IPS DF 6.9 (cell line): ENCODE data around the gene PARM1.

ENCODE experiments used
- DNase-seq: peaks from one replicate; pipeline ENCODE4 v3.0.0-alpha.2; 2013; ENCODE audit warnings: low read depth, low spot score
- H3K27ac ChIP-seq: one replicate; pipeline ENCODE4 v1.5.1; 2013; ENCODE audit warnings: low read length, control low read depth
- H3K27me3 ChIP-seq: 2 replicates; pipeline ENCODE4 v1.6.1; 2013; ENCODE audit warnings: mild to moderate bottlenecking, low read length; ENCODE audit not compliant: control insufficient read depth, insufficient read depth
- H3K36me3 ChIP-seq: 2 replicates; pipeline ENCODE4 v1.6.1; 2013; ENCODE audit warnings: low read length; ENCODE audit not compliant: control insufficient read depth, insufficient read depth
- H3K4me1 ChIP-seq: 2 replicates; pipeline ENCODE4 v1.6.1; 2013; ENCODE audit warnings: low read length; ENCODE audit not compliant: control insufficient read depth, insufficient read depth
- H3K4me3 ChIP-seq: 2 replicates; pipeline ENCODE4 v1.5.1; 2013; ENCODE audit warnings: mild to moderate bottlenecking, low read length
- H3K9me3 ChIP-seq: 2 replicates; pipeline ENCODE4 v1.6.1; 2013; ENCODE audit warnings: low read length, inconsistent platforms; ENCODE audit not compliant: control insufficient read depth, insufficient read depth
- WGBS: extraction: QIAGEN DNeasy Blood & Tissue Kit; methylation state at CpG from one replicate; pipeline ENCODE4 v1.1.7; 2013; ENCODE audit warnings: mixed read lengths, missing lambda C conversion rate; ENCODE audit not compliant: insufficient read length, insufficient coverage; 5-methylcytosine and 5-hydroxymethylcytosine counted together

PARM1 gene

DNA sequence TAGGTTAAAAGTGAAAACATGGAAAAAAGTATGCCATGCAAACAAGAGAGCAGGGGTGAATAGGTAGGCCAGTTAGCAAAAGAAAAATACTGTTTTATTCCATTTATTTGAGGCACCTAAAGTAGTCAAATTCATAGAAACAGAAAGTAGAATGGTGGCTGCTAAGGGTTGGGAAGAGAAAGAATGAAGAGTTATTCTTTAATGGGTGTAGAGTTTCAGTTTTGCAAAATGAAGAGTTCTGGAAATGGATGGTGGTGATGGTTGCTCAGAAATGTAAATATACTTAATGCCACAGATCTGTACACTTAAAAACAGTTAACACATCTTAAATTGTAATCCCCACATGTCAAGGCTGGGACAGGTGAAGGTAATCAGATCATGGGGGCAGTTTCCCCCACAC lies 29.7 kb downstream of the PARM1 start:
- H3K27me3 ChIP-seq = no peaks in the 10 kb centered on the region
- H3K4me3 ChIP-seq = no peak overlapping the region
- H3K4me1 ChIP-seq = no peaks in the 10 kb centered on the region
- H3K27ac ChIP-seq = no peak overlapping the region
- DNase-seq = no peak
- no peaks in the 10 kb centered on the region for H3K36me3 ChIP-seq
- H3K9me3 ChIP-seq = no peaks in the 10 kb centered on the region

DNA sequence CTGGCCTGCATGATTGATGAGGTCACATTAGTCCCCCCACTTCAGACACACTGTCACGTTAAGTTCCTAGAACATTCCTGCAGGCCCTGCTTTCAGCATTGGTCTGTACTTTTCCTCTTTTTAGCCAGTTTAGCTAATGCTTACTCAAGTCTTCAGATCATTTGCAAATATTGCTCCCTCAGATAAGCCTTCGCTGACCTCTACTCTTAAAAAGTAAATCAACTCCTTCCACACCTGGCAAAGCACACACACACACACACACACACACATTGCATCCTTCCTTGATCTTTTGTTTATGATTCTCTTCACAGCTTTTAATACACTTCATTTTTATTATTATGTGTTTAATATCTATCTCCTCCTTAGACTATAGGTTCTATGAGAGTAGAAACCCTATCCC lies 31.4 kb downstream of the PARM1 start:
- Histone ChIP-seq H3K4me1 (no peaks in the 10 kb centered on the region), H3K9me3 (no peaks in the 10 kb centered on the region), H3K4me3 (no peak overlapping the region), H3K27me3 (no peaks in the 10 kb centered on the region), H3K27ac (no peak overlapping the region), H3K36me3 (no peaks in the 10 kb centered on the region)
- no CpG with 5 or more reads among the region's 2 CpGs for WGBS
- DNase-seq = no peak

DNA sequence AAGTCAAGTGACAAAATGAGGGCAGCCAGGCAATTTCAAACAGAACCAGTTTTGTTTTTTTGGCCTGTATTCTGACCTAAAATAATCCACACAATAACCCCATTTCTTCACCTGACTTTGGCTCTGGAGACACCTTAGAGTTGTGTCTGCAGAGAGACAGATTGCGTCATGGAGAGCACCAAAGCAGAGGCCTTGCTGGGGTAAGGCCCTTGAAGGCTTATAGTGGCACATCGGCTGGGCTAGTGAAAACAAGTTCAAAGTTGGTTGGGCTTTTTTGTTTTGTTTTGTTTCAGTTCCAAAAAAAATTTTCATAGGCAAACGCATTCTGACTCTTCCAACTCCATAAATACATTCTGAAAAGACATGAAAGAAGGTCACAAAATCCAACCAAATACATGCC lies 34.4 kb downstream of the PARM1 start:
- Histone ChIP-seq H3K9me3 (no peaks in the 10 kb centered on the region), H3K4me3 (no peak overlapping the region), H3K36me3 (no peaks in the 10 kb centered on the region), H3K27ac (no peak overlapping the region), H3K27me3 (no peaks in the 10 kb centered on the region), H3K4me1 (no peaks in the 10 kb centered on the region)
- WGBS = no CpG with 5 or more reads among the region's 3 CpGs
- DNase-seq = no peak

DNA sequence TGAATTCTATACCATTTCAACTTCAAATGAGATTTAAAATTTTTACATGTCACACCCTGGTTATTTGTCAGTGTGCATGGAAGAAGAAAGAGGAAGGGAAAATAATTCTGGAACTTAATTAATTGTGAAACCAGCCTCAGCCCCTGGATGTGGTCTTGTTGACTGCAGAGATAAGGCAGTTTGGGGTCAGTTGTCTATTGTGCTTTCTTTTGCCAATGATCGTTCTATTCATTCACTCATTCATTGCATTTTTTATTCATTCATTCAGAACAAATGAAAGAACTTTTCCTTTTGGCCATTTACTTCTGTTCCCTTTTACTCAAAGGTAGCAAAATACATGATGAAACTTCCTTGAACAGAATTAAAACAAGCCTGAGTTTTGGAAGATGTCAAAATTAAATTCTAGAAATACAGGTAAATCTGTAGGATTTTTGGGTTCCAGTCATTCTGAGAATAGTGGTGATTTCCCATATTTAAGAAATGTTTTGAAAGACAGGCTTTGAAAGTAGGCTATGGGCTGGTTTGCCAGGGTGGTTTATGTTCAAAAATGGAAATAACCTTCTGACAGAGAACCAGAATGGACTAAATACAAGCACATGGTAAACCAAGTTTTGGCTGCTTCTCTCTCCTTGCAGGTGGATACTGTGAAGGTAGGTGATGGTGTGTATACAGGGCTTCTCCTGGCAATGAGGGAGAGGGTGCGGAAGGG lies 35.7 kb downstream of the PARM1 start:
- no peak for DNase-seq
- no peak overlapping the region for H3K27ac ChIP-seq
- H3K9me3 ChIP-seq = no peaks in the 10 kb centered on the region
- no peaks in the 10 kb centered on the region for H3K4me1 ChIP-seq
- no peaks in the 10 kb centered on the region for H3K27me3 ChIP-seq
- no CpG with 5 or more reads among the region's 2 CpGs for WGBS
- H3K4me3 ChIP-seq = no peak overlapping the region
- no peaks in the 10 kb centered on the region for H3K36me3 ChIP-seq

DNA sequence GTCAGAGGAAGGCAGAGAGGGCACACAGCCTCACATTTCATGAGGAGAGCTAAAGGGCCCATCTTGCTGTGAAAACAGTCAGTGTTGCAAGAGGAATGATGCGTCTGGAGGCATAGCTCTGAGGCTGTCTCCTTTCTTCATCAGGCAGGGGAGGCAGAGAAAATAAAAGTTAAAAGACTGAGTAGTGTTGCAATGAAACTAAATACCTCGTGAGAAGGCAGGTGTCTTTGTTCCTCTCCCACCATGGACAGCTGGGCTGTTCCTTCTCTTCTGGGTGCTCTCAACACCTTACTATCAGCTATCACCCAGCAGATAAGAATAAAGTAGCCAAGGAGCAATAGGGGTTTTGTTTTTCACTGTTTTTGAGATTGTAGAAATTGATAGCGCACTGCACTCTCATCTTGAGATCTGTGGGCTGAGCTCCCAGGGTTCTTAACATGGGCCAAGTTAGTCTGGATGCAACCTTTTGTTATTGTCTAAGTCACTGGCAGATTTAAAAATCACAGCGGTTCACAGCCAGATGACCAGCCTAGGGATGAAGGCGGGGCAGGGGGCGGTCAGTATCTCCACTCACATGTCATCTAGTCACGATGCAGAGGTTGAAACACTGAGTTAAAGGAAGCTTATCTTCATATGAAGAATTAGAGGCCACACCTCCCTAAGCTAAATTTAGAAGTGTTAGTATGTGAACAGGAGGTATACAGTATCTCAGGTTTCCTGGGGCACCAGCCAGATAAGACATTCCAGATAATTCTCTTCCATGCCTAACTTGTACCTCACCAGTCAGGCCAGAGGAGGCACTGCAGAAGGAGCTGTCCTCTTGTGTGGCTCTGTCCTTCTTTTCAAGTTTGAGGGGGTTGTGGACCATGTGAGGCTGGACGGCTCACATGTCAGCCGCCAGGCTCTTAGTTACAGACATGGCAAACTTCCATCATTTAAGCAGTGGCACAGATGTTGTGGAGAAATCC lies 36.9 kb downstream of the PARM1 start:
- no peak overlapping the region for H3K4me3 ChIP-seq
- no peaks in the 10 kb centered on the region for H3K36me3 ChIP-seq
- H3K27me3 ChIP-seq = no peaks in the 10 kb centered on the region
- WGBS = no CpG with 5 or more reads among the region's 9 CpGs
- no peaks in the 10 kb centered on the region for H3K9me3 ChIP-seq
- no peaks in the 10 kb centered on the region for H3K4me1 ChIP-seq
- DNase-seq = no peak
- no peak overlapping the region for H3K27ac ChIP-seq

DNA sequence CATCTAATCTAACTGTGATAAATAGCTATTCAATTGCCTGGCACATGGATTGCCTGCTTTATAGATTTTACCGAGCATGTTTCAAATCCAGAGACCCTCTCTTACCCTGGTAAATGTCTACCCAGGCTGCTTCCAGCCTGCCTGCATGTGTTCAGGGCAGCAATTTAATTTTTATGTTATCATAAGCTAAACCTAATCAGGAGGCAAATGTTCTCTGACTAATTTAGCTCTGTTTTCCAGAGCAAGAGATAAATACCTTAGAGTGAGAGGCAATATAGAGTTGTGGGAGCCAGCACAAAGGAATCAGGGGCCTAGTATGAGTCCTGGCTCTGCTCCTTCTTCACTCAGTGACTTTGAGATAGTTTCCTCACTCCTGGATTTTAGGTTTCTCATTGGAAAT lies 37.7 kb downstream of the PARM1 start:
- WGBS = no CpG with 5 or more reads among the region's 1 CpG
- Histone ChIP-seq H3K36me3 (no peaks in the 10 kb centered on the region), H3K4me1 (no peaks in the 10 kb centered on the region), H3K9me3 (no peaks in the 10 kb centered on the region), H3K4me3 (no peak overlapping the region), H3K27ac (no peak overlapping the region), H3K27me3 (no peaks in the 10 kb centered on the region)
- DNase-seq = no peak

DNA sequence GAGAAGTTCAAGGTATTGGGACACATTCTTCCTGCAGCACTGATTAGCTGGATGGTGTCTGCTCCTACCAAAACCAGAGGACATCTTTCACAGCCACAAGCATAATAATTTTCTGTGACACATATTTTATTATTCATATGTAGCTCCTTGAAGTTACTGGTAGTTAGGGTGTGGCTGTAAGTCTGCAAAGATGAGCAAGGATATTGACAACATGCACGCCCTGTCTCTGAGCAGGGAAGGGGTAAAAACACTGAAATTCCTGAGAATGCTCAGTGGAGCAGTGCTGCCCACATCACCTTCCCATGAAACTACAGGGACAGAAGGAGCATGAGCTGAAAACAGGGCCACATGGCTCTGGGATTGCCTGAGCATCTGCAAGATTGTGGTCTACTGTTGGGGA lies 38.9 kb downstream of the PARM1 start:
- no peak overlapping the region for H3K27ac ChIP-seq
- no peaks in the 10 kb centered on the region for H3K27me3 ChIP-seq
- DNase-seq = no peak
- WGBS = no CpG with 5 or more reads among the region's 1 CpG
- no peaks in the 10 kb centered on the region for H3K9me3 ChIP-seq
- no peak overlapping the region for H3K4me3 ChIP-seq
- no peaks in the 10 kb centered on the region for H3K4me1 ChIP-seq
- no peaks in the 10 kb centered on the region for H3K36me3 ChIP-seq

DNA sequence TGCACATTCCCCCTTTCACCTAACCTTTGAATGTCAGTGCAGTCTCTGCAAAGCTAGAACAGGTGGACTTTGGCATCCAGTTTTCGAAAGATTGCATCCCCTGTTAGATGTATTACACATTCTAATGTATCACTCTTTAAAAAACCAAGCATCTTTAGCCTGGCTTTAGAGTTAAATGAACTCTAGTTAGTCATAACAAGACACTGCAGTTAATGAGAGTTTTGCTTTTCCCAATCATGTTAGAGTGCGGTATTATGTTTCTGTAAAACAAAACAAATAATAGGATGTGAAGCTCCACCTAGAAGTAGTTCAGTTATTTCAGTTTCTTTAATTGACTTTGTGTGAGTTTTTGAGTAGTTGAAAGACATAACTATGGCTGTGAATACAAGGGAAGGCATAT lies 42.2 kb downstream of the PARM1 start:
- DNase-seq = no peak
- H3K27ac ChIP-seq = no peak overlapping the region
- no CpG with 5 or more reads among the region's 2 CpGs for WGBS
- no peaks in the 10 kb centered on the region for H3K36me3 ChIP-seq
- no peaks in the 10 kb centered on the region for H3K27me3 ChIP-seq
- no peaks in the 10 kb centered on the region for H3K9me3 ChIP-seq
- H3K4me1 ChIP-seq = no peaks in the 10 kb centered on the region
- no peak overlapping the region for H3K4me3 ChIP-seq

DNA sequence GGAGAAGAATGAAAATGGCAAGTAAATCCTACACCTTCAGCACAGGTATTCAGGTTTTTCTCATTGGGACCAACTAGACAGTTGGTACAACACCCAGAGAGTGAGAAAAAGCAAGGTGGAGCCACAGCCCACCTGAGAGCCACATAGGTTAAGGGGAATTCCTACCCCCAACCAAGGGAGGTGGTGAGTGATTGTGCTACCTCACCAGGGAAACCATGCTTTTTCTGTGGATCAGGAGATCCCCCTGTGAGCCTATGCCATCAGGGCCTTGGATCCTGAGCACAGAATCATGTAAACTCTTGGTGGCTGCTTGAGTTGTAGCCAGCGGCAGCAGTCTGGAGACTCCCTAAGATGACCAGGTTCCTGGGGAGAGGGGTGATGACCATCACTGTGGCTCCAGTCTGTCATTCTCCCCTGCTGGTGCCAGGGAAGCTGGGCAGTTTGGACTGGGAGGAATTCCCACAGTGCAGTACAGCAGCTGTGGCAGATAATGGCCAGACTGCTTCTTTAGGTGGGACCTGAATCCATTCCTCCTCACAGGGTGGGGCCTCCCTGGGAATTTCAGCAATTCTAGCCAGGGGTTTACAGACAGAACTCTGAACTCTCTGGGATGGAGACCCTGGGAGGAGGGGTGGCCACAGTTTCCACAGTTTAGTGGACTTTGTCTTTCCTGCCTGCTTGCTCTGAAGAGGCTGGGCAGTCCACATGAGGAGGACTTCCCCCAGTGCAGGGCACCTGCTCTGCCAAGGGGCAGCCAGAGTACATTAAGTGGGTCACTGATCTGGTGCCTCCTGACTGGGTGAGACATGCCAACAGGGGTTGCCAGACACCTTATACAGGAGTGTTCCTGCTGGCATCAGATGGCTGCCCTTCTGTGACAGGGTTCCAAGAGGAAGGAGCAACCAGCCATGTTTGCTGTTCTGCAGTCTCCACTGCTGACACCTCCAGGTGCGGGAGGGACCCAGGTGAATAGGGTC lies 43.2 kb downstream of the PARM1 start:
- Histone ChIP-seq H3K27me3 (no peaks in the 10 kb centered on the region), H3K4me3 (no peak overlapping the region), H3K27ac (no peak overlapping the region), H3K9me3 (no peaks in the 10 kb centered on the region), H3K4me1 (no peaks in the 10 kb centered on the region), H3K36me3 (no peaks in the 10 kb centered on the region)
- no peak for DNase-seq
- no CpG with 5 or more reads among the region's 2 CpGs for WGBS

DNA sequence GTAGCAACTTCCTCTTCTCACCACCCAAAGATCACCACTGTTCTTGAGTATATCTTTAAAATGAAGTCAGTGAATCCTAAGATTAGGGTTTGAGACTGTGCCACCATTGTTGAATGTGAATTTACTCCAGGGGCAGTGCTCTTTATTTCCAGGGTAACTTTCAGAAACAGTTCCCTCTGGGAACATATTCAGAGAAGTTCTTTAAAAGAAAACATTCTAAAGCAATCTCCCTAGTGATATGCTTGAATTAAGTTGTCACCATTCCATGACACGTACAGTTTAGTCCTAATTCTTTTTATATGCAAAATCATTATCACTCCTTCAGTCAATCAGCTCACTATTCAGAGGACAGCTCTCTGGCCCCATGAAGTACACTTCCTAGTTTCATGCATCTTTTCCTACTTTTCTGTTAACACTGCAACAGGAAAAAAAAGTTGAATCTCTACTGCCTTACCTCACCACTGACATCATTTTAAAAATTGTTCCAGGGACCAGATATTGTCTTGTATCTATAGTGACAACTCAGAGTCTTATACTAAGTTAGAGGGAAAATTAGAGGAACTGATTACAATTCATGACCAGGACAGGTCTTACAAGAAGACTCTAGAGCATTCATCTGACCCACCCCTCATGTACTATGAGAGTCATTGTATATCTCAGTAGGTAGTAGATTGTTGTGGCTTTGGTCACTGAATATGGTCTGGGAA lies 49.8 kb downstream of the PARM1 start:
- Histone ChIP-seq H3K9me3 (no peaks in the 10 kb centered on the region), H3K4me3 (no peak overlapping the region), H3K27ac (no peak overlapping the region), H3K4me1 (no peaks in the 10 kb centered on the region), H3K36me3 (no peaks in the 10 kb centered on the region), H3K27me3 (no peaks in the 10 kb centered on the region)
- DNase-seq = no peak
- WGBS = no CpG with 5 or more reads among the region's 1 CpG
